Upper lobe of left lung (tissue), 6 donors: Measurements from ENCODE around the gene TBC1D5. TPM values are rescaled to one million over a fixed set of nuclear protein-coding genes. Genes with fewer than 3 reads are reported as not detected.
A peak's percentile ranks its signal among the peaks of the same experiment; 100 is the strongest.

ENCODE experiments used
- ATAC-seq, 2 donors: fragments of 200-7000 bp; cut with Tn5 transposase; one replicate each; pipeline ENCODE4 v1.9.1; 2022; ENCODE audit warnings: mild to moderate bottlenecking in 2 of 2, moderate library complexity in 2 of 2; ENCODE audit not compliant: low FRiP score in 2 of 2
- DNase-seq, 2 donors: peaks; one replicate each; pipeline ENCODE4 v3.0.0-alpha.2; 2019 to 2020
- H3K27ac ChIP-seq, 4 donors: fragments of 200-600 bp; sonication (generic); one replicate each; pipeline ENCODE4 v1.5.1; 2016 to 2019
- H3K27me3 ChIP-seq, 4 donors: fragments of 200-600 bp; sonication (generic); one replicate each; pipeline ENCODE4 v1.5.1; 2017 to 2019
- H3K36me3 ChIP-seq, 4 donors: fragments of 200-600 bp; sonication (generic); one replicate each; pipeline ENCODE4 v1.5.1; 2016 to 2019
- H3K4me1 ChIP-seq, 4 donors: fragments of 200-600 bp; sonication (generic); one replicate each; pipeline ENCODE4 v1.5.1; 2018 to 2019
- H3K4me3 ChIP-seq, 4 donors: fragments of 200-600 bp; sonication (generic); one replicate each; pipeline ENCODE4 v1.5.1; 2017 to 2019; ENCODE audit warnings: mild to moderate bottlenecking in 2 of 4, moderate library complexity in 1 of 4
- H3K9me3 ChIP-seq, 4 donors: fragments of 200-600 bp; sonication (generic); one replicate each; pipeline ENCODE4 v1.5.1; 2018 to 2019
- EP300 ChIP-seq, 4 donors: sonication (generic); formaldehyde crosslinking; IDR thresholded peaks; one replicate each; pipeline ENCODE4 v1.5.1; 2017; ENCODE audit warnings: antibody characterized with exemption in 4 of 4, control low read depth in 2 of 4
- POLR2A ChIP-seq, 4 donors: fragments of 450-650 bp; IDR thresholded peaks; one replicate each; pipeline ENCODE4 v1.5.1; 2016 to 2017; ENCODE audit warnings: antibody characterized with exemption in 4 of 4, mild to moderate bottlenecking in 2 of 4
- POLR2AphosphoS5 ChIP-seq, 2 donors: sonication (generic); formaldehyde crosslinking; IDR thresholded peaks; one replicate each; pipeline ENCODE4 v1.5.1; 2017; ENCODE audit warnings: antibody characterized with exemption in 2 of 2
- WGBS, 2 donors: methylation state at CpG; one replicate each; pipeline ENCODE4 v1.1.5; 2017 to 2018; 5-methylcytosine and 5-hydroxymethylcytosine counted together
- total RNA-seq, 6 donors: library from RNA; depleted of rRNA in 4 of 6; stranded (reverse); fragments of >200 nt in 4 of 6; gene quantifications; one replicate each; pipeline versions ENCODE4 v1.1.0 to v1.2.1, GENCODE V29; 2016 to 2021
- TF ChIP-seq, protein P1 (sequence below), 6 experiments: fragments of 450-650 bp in 4 of 6; fragments of 200-600 bp in 2 of 6; sonication (generic) in 2 of 6; IDR thresholded peaks; one replicate each; pipeline ENCODE4 v1.5.1; 2016 to 2019; ENCODE audit warnings: antibody characterized with exemption in 6 of 6
- donor health status: DM: no; HTN: no; CAD: no; lungs with moderate emphysema.
- donor health status: DM: no; HTN: yes; CAD: no; lungs with severe emphysema.

The TBC1D5 gene
- total RNA-seq, 6 donors from 2014 or later = 53.0 to 135 (median 63.3) TPM

GRCh38 chr3:17752876-17753631, 10.6 kb upstream of the TBC1D5 start:
- no peaks in the 10 kb centered on the region for H3K9me3 ChIP-seq
- TF ChIP-seq POLR2A (IDR thresholded peaks at IDR 0.05) (no peak), EP300 (IDR thresholded peaks at IDR 0.05) (no peak), POLR2AphosphoS5 (IDR thresholded peaks at IDR 0.05) (no peak)
- TF ChIP-seq, protein P1, sequence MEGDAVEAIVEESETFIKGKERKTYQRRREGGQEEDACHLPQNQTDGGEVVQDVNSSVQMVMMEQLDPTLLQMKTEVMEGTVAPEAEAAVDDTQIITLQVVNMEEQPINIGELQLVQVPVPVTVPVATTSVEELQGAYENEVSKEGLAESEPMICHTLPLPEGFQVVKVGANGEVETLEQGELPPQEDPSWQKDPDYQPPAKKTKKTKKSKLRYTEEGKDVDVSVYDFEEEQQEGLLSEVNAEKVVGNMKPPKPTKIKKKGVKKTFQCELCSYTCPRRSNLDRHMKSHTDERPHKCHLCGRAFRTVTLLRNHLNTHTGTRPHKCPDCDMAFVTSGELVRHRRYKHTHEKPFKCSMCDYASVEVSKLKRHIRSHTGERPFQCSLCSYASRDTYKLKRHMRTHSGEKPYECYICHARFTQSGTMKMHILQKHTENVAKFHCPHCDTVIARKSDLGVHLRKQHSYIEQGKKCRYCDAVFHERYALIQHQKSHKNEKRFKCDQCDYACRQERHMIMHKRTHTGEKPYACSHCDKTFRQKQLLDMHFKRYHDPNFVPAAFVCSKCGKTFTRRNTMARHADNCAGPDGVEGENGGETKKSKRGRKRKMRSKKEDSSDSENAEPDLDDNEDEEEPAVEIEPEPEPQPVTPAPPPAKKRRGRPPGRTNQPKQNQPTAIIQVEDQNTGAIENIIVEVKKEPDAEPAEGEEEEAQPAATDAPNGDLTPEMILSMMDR (IDR thresholded peaks at IDR 0.05) = no peak
- H3K4me1 ChIP-seq = peaks cover 0 to 11% (median 1%) of the 10 kb centered on the region in 4 donors
- no peak overlapping the region for H3K4me3 ChIP-seq
- H3K27me3 ChIP-seq = no peaks in the 10 kb centered on the region
- WGBS, 2 donors = 62 to 68% methylated on average over 1 of the region's 1 CpG
- no peak for DNase-seq
- no peaks in the 10 kb centered on the region for H3K36me3 ChIP-seq
- ATAC-seq = peak in 1 of 2 donors; percentile 77
- H3K27ac ChIP-seq = no peak overlapping the region

GRCh38 chr3:17752436-17752835, 10.0 kb upstream of the TBC1D5 start:
- DNase-seq (no peak), ATAC-seq (no peak)
- Histone ChIP-seq H3K4me1 (peaks cover 0 to 11% (median 1%) of the 10 kb centered on the region in 4 donors), H3K27ac (no peak overlapping the region), H3K36me3 (no peaks in the 10 kb centered on the region), H3K4me3 (no peak overlapping the region), H3K9me3 (no peaks in the 10 kb centered on the region), H3K27me3 (no peaks in the 10 kb centered on the region)
- 48 to 74% methylated on average over 2 of the region's 2 CpGs for WGBS, 2 donors
- TF ChIP-seq POLR2AphosphoS5 (IDR thresholded peaks at IDR 0.05) = no peak
- TF ChIP-seq, protein P1 (IDR thresholded peaks at IDR 0.05) = no peak
- TF ChIP-seq EP300 (IDR thresholded peaks at IDR 0.05) = no peak
- TF ChIP-seq POLR2A (IDR thresholded peaks at IDR 0.05) = no peak

DNA sequence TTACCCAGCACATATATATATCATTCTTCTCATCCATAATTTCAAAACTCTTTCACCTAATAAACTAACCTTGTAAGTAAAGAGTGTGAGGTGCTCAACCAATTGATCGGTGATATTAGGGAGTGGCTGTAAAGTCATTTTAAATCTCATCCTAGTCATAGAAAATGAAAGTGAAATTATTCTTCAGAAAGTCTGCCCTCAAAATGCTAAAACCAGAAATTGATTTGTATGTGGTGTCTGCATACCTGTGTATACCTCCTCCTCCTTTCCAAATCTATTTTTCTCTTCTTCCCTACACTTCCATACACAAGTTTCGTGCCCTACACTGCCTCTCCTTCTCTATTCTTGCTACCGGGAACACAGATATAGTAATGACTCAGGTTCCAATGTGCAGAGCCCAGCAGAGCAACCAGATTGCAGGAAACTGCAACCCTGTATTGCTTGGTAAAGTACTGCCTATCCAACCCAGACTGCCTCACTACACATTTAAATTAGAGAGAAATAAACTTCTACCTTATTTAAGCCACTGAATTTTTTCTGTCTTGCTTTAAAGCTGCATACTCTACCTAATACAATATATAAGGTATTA, 7.4 kb upstream of the TBC1D5 start:
- TF ChIP-seq, protein P1 (IDR thresholded peaks at IDR 0.05) = no peak
- no peak for TF ChIP-seq EP300 (IDR thresholded peaks at IDR 0.05)
- no peak for TF ChIP-seq POLR2A (IDR thresholded peaks at IDR 0.05)
- TF ChIP-seq POLR2AphosphoS5 (IDR thresholded peaks at IDR 0.05) = no peak
- WGBS, 2 donors = 63% methylated on average over 3 of the region's 3 CpGs
- no peak for ATAC-seq

DNA sequence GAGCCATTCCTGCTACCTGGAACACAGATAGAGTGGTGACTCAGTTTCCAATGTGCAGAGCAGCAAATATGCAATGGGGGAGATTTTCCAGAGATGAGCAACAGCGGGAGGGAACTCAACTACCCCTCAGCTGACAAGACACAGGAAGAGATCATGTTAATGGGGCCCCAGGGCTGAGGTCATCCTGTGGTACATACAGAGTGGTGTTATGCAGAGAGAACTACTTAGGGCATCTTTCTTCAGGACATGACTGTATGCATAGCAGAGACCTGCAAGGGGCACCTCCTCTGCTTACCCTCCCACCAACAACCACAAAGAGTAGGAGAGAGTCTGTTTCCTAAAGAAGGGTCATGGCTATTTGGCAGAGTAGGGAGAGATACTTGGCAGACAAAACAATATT, 6.8 kb upstream of the TBC1D5 start:
- H3K27ac ChIP-seq = no peak overlapping the region
- H3K4me1 ChIP-seq = peaks cover 0 to 11% (median 1%) of the 10 kb centered on the region in 4 donors
- H3K9me3 ChIP-seq = no peaks in the 10 kb centered on the region
- DNase-seq = no peak
- no peak overlapping the region for H3K4me3 ChIP-seq
- 85 to 88% methylated on average over 1 of the region's 1 CpG for WGBS, 2 donors
- no peaks in the 10 kb centered on the region for H3K36me3 ChIP-seq
- ATAC-seq = no peak
- TF ChIP-seq EP300 (IDR thresholded peaks at IDR 0.05) (no peak), POLR2A (IDR thresholded peaks at IDR 0.05) (no peak), POLR2AphosphoS5 (IDR thresholded peaks at IDR 0.05) (no peak)
- TF ChIP-seq, protein P1 (IDR thresholded peaks at IDR 0.05) = no peak
- no peaks in the 10 kb centered on the region for H3K27me3 ChIP-seq

More for the DNA sequence above, 7.4 kb upstream of the TBC1D5 start:
- Histone ChIP-seq H3K27me3 (no peaks in the 10 kb centered on the region), H3K9me3 (no peaks in the 10 kb centered on the region), H3K27ac (no peak overlapping the region), H3K4me3 (peak overlapping the region in 2 of 4 donors; percentile 9 to 25), H3K4me1 (peaks cover 0 to 11% (median 1%) of the 10 kb centered on the region in 4 donors), H3K36me3 (no peaks in the 10 kb centered on the region)
- no peak for DNase-seq
